ENCODE measurements around the gene PCDH8.

PCDH8 gene

GRCh38 chr13:52810526-52810925, 37.9 kb downstream of the PCDH8 start:
- DNase-seq (no peak), ATAC-seq (no peak)

GRCh38 chr13:52810011-52810410, 38.4 kb downstream of the PCDH8 start:
- ATAC-seq (no peak), DNase-seq (no peak)

GRCh38 chr13:52809310-52809769, 39.1 kb downstream of the PCDH8 start:
- peak; percentile 72 for ATAC-seq

GRCh38 chr13:52808842-52809219, 39.6 kb downstream of the PCDH8 start:
- DNase-seq (no peak), ATAC-seq (no peak)

More at GRCh38 chr13:52809310-52809769, 39.1 kb downstream of the PCDH8 start:
- DNase-seq = peak; percentile 56

GRCh38 chr13:52806029-52806428, 42.4 kb downstream of the PCDH8 start:
- no peak for DNase-seq
- ATAC-seq = no peak

- DNase-seq = no peak
- no peak for ATAC-seq
These were observed 44.2 kb downstream of the PCDH8 start for GRCh38 chr13:52804202-52804641.

- no peak for DNase-seq
- ATAC-seq = no peak
These were observed 47.6 kb downstream of the PCDH8 start for GRCh38 chr13:52800856-52801255.

GRCh38 chr13:52798770-52799430, 49.5 kb downstream of the PCDH8 start:
- ATAC-seq = no peak

GRCh38 chr13:52797176-52797575, 51.3 kb downstream of the PCDH8 start:
- ATAC-seq = no peak

More at GRCh38 chr13:52798770-52799430, 49.5 kb downstream of the PCDH8 start:
- no peak for DNase-seq

GRCh38 chr13:52794589-52794988, 53.9 kb downstream of the PCDH8 start:
- DNase-seq (no peak), ATAC-seq (no peak)

More at GRCh38 chr13:52797176-52797575, 51.3 kb downstream of the PCDH8 start:
- no peak for DNase-seq

GRCh38 chr13:52793515-52794061, 54.9 kb downstream of the PCDH8 start:
- DNase-seq = no peak
- ATAC-seq = no peak

Measured in stimulated activated naive CD8-positive, alpha-beta T cell treated with anti-CD3 and anti-CD28 coated beads, Interleukin-15, Interleukin-2, amounts not matched to agents 100 U/mL and 50 U/mL, for 24 hours (primary cell).